GM20000 (cell line): ENCODE measurements around the gene RHCE.
"Not testable (repeated sequence)": the region's sequence is repeated elsewhere in the genome, so short reads cannot be mapped to it uniquely, and the experiment has no call there.

Source experiments
- DNase-seq: peaks from one replicate; pipeline ENCODE4 v3.0.0; 2012; ENCODE audit warnings: low spot score
- CTCF ChIP-seq: IDR thresholded peaks from 2 replicates; pipeline ENCODE4 v1.5.1; 2012; ENCODE audit warnings: mild to moderate bottlenecking, control low read depth; ENCODE audit errors: extremely low read depth, missing control alignments

Gene RHCE

GRCh38 chr1:25420715-25421114 is at the start of gene RHCE:
RHCE (minus strand) TSS chr1:25420825; CDS start chr1:25420786, 39 bp downstream.
- not testable (repeated sequence) for DNase-seq

- DNase-seq, result no peak
- no peak for TF ChIP-seq CTCF
Measured at GRCh38 chr1:25469177-25469576, 48.6 kb upstream of the RHCE start.

GRCh38 chr1:25468033-25468432 is 47.4 kb upstream of the RHCE start:
- DNase-seq, result no peak

GRCh38 chr1:25467616-25468015 is 47.0 kb upstream of the RHCE start:
- no peak for TF ChIP-seq CTCF
- DNase-seq, result no peak

More at GRCh38 chr1:25468033-25468432, 47.4 kb upstream of the RHCE start:
- TF ChIP-seq CTCF, result no peak

GRCh38 chr1:25467193-25467592 is 46.6 kb upstream of the RHCE start:
- no peak for TF ChIP-seq CTCF
- DNase-seq, result no peak

- DNase-seq, result no peak
- no peak for TF ChIP-seq CTCF
Measured at GRCh38 chr1:25462732-25463131, 42.1 kb upstream of the RHCE start.

- TF ChIP-seq CTCF, result no peak
- no peak for DNase-seq
Measured at GRCh38 chr1:25461849-25462248, 41.2 kb upstream of the RHCE start.

- DNase-seq, result not testable (repeated sequence)
Measured at GRCh38 chr1:25460816-25461215, 40.2 kb upstream of the RHCE start.

GRCh38 chr1:25460020-25460419 is 39.4 kb upstream of the RHCE start:
- TF ChIP-seq CTCF, result no peak
- no peak for DNase-seq
